ENCODE data around the gene VCL.

The VCL gene

DNA sequence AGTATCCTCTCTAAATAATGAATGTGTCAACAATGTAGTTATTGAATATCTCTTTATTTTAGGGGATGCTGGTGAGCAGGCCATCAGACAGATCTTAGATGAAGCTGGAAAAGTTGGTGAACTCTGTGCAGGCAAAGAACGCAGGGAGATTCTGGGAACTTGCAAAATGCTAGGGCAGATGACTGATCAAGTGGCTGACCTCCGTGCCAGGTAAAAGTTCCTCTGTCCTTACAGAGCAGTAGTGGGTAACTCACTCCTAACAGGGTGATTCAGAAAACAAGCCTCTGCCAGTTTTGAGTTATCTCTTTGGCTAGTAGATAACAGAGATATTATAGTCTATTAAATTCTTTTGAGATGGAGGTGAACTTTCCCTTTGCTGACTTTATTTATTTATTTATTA, 85.4 kb downstream of the VCL start:
- H3K4me1 Mint-ChIP-seq = peaks cover 36% of the 10 kb centered on the region
- peaks cover 27% of the 10 kb centered on the region for H3K36me3 Mint-ChIP-seq
- H3K27me3 Mint-ChIP-seq = no peaks in the 10 kb centered on the region

DNA sequence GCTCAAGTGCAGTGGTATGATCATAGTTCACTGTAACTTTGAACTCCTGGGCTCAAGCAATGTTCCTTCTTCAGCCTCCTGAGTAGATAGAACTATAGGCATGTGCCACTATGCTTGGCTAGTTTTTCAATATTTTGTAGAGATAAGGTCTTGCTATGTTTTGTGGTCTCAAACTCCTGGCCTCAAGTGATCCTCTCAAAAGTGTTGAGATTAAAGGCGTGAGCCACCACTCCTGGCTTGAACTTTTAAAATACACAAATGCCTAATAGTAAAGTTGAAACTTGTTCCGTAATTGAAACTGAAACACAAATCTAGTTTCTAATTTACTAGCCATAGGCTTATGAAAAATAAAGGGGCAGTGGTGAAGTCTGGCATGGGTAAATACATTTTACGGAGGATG, 87.0 kb downstream of the VCL start:
- Mint-ChIP-seq H3K27me3 (no peaks in the 10 kb centered on the region), H3K4me1 (peaks cover 21% of the 10 kb centered on the region), H3K4me3 (no peak overlapping the region), H3K27ac (peak overlapping the region; percentile 70), H3K36me3 (peaks cover 35% of the 10 kb centered on the region), H3K9me3 (no peaks in the 10 kb centered on the region)
- peak; percentile 77 for ATAC-seq

More for the DNA sequence above, 85.4 kb downstream of the VCL start:
- no peak for ATAC-seq
- Mint-ChIP-seq H3K4me3 (no peak overlapping the region), H3K9me3 (no peaks in the 10 kb centered on the region), H3K27ac (no peak overlapping the region)

DNA sequence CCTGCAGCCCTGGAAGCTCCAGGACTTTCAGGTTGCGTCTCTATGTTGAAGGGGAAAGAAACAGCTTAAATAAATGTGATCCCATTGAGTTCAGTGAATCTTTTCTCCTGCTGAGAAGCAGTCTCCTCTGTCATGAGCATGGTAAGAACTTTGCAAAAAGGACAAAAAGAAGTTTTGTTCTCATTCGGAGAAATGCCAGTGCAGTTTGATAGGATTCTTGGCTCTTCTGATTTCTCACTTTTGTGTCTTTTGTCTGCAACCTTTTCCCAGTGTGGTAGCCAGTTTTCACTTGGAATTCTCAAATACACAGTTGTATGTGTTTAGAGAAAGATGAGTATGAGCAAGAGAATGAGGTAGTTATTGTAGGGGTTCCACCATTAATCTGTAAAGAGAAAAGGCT, 88.4 kb downstream of the VCL start:
- no peak overlapping the region for H3K4me3 Mint-ChIP-seq
- ATAC-seq = no peak
- no peaks in the 10 kb centered on the region for H3K9me3 Mint-ChIP-seq
- peaks cover 12% of the 10 kb centered on the region for H3K4me1 Mint-ChIP-seq
- H3K27ac Mint-ChIP-seq = no peak overlapping the region
- peaks cover 40% of the 10 kb centered on the region for H3K36me3 Mint-ChIP-seq
- H3K27me3 Mint-ChIP-seq = no peaks in the 10 kb centered on the region

DNA sequence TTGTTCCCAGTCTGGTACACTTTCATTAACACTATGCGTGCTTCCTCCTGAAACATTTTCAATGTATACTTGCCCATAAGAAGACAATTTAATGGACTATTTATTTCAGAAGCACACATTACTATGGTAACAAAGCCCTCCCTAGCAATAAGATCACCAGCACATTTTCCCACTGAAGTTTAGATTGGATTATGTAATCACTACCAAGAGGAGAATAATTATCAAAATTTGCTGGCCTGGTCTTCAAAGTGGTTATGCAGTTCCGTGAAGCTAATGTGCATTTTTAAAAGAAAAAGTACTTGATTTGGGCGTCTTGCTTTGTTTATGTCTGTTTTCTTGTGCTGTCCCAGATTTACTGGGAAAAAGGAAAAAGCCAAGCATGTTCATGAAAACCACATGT, 90.8 kb downstream of the VCL start:
- Mint-ChIP-seq H3K27ac (no peak overlapping the region), H3K4me1 (peaks cover 10% of the 10 kb centered on the region), H3K27me3 (no peaks in the 10 kb centered on the region), H3K36me3 (peaks cover 33% of the 10 kb centered on the region), H3K4me3 (no peak overlapping the region), H3K9me3 (no peaks in the 10 kb centered on the region)
- no peak for ATAC-seq

DNA sequence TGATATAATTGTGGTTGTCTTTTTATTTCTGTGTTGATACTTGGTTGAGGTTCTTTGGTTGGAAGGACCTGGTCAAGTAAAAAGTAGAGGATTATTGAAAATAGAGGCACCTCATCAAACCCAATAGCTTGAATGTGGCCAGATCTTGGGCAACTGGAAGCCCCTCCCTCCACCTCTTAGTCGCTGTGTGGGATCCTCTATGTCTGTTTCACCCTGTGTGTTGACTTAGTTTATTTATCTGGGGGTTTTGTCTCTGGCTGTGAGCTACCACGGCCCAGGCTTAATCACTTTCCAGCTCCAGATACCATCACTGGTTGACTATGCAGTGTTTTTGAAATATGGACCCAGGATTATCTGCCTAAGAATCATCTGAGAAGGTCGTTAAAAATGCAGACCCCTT, 94.5 kb downstream of the VCL start:
- Mint-ChIP-seq H3K4me1 (peaks cover 15% of the 10 kb centered on the region), H3K9me3 (no peaks in the 10 kb centered on the region), H3K27me3 (no peaks in the 10 kb centered on the region), H3K36me3 (peaks cover 52% of the 10 kb centered on the region), H3K4me3 (no peak overlapping the region), H3K27ac (no peak overlapping the region)
- no peak for ATAC-seq

DNA sequence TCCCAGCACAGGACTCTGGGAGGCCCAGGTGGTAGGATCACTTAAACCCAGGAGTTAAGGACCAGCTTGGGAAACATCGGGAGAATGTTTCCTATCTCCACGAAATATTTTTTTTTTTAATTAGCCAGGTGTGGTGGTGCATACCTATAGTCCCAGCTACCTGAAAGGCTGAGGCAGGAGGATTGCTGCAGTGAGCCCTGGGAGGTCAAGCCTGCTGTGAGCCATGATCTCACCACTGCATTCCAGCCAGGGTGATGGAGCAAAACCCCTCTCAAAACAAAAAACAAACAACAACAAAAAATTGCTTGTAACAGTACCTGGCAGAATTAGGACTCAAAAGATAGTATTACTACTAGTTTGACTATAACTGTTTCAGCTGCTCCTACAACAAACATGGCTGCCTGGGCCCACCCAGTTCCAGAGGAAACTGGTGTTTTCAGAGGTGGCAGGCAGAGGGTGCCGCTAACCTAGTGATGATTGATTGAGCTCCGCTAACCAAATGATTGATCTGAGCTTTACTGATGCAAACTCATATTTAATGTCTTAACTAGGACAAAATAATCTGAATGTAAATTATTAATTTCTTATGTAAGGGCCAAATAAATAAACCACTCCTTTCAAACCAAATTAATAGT, 95.7 kb downstream of the VCL start:
- no peak overlapping the region for H3K27ac Mint-ChIP-seq
- peaks cover 64% of the 10 kb centered on the region for H3K36me3 Mint-ChIP-seq
- H3K4me3 Mint-ChIP-seq = no peak overlapping the region
- no peak for ATAC-seq
- no peaks in the 10 kb centered on the region for H3K27me3 Mint-ChIP-seq
- peaks cover 25% of the 10 kb centered on the region for H3K4me1 Mint-ChIP-seq
- no peaks in the 10 kb centered on the region for H3K9me3 Mint-ChIP-seq

DNA sequence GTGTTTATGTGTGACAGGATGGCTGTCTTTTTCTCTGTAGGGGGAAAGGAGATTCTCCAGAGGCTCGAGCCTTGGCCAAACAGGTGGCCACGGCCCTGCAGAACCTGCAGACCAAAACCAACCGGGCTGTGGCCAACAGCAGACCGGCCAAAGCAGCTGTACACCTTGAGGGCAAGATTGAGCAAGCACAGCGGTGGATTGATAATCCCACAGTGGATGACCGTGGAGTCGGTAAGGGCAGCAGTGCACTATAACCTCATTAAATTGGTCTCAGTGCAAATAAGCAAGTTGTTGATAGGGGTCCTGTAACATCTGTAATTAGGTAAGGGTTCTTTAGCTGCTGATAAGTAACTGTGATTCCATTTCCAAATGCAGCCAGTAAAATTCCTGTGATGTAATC, 96.3 kb downstream of the VCL start:
- H3K9me3 Mint-ChIP-seq = no peaks in the 10 kb centered on the region
- no peak for ATAC-seq
- no peaks in the 10 kb centered on the region for H3K27me3 Mint-ChIP-seq
- peaks cover 30% of the 10 kb centered on the region for H3K4me1 Mint-ChIP-seq
- H3K4me3 Mint-ChIP-seq = no peak overlapping the region
- H3K27ac Mint-ChIP-seq = peak overlapping the region; percentile 17
- H3K36me3 Mint-ChIP-seq = peaks cover 64% of the 10 kb centered on the region

DNA sequence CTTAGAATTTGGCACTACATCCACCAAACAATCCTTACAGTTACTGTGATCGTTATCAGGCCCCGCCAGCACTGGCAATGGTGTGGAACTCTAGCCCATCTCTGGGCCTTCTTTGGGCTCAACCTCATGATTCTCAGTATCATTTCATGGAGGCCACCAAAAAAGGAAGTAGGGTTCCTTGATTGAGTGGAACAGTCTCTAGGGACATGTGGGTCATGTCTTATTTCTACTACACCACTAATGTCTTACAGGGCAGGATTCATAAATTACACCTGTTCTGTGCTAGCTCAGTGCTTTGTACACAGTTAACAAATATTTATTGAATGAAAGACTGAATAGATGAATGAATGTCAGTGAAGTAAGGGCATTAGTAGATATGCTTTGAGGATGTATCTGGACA, 98.9 kb downstream of the VCL start:
- H3K36me3 Mint-ChIP-seq = peaks cover 65% of the 10 kb centered on the region
- H3K4me3 Mint-ChIP-seq = peak overlapping the region; percentile 34
- no peaks in the 10 kb centered on the region for H3K27me3 Mint-ChIP-seq
- peak overlapping the region; percentile 84 for H3K27ac Mint-ChIP-seq
- peaks cover 33% of the 10 kb centered on the region for H3K4me1 Mint-ChIP-seq
- H3K9me3 Mint-ChIP-seq = no peaks in the 10 kb centered on the region
- peak; percentile 98 for ATAC-seq

DNA sequence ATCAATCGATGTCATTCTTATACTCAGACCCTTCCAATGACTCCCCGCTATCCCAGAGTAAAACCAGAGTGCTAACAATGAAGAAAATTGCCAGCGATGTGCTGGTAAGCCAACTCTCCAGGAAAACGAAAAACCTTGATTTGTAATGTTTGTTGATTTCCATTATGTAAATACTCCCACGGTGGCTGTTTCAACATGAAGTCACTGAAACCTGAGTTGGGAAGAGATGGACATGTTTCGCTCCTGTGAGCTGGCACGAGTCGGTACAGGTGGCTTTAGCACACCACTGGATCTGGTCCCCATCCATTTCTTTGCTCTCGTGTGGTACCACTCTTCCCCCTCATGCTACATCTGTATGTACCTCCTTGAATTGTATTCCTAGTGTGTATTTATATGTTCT, 99.9 kb downstream of the VCL start:
- no peak overlapping the region for H3K4me3 Mint-ChIP-seq
- no peak for ATAC-seq
- peak overlapping the region; percentile 84 for H3K27ac Mint-ChIP-seq
- peaks cover 65% of the 10 kb centered on the region for H3K36me3 Mint-ChIP-seq
- H3K9me3 Mint-ChIP-seq = no peaks in the 10 kb centered on the region
- H3K27me3 Mint-ChIP-seq = no peaks in the 10 kb centered on the region
- peaks cover 33% of the 10 kb centered on the region for H3K4me1 Mint-ChIP-seq

DNA sequence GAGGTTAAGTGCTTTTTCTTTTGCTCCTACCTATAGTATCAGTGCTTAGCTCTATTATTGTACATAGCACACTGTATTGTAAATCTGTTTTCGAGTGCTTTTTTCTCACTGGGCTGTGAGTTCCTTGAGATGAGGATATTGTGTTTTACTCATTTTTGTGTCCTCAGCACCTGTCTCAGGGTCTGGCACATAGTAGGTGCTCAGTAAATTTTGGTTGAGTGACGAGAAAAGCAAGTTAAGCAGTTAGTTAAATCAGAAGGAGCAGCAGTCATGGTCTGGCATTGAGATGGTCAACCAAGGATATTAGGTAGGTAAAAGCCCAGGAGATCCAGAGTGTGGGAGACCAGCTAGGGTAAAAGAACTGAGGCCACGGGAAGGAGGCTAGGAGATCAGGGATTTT, 101.5 kb downstream of the VCL start:
- H3K36me3 Mint-ChIP-seq = peaks cover 76% of the 10 kb centered on the region
- H3K4me1 Mint-ChIP-seq = peaks cover 33% of the 10 kb centered on the region
- no peak overlapping the region for H3K4me3 Mint-ChIP-seq
- H3K9me3 Mint-ChIP-seq = no peaks in the 10 kb centered on the region
- no peaks in the 10 kb centered on the region for H3K27me3 Mint-ChIP-seq
- peak overlapping the region; percentile 5 for H3K27ac Mint-ChIP-seq
- ATAC-seq = no peak

DNA sequence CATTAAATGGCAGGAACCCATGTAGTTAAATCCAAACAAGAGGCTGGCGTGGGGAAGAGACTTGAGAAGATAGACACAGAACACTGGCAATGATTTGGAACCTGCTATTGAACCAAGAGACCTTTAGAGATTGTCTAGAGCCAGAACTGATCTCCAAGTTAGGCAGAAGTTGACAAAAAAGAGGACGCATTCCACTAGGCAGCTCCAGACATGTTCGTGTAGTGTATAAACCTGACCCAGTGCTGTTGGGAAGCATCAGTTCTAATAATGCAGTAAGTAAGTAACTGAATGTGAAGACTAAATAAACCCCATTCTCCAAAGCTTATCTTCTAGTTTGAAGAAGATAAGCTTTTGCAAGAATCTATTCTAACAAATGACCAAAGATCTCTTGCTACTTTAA, 101.9 kb downstream of the VCL start:
- Mint-ChIP-seq H3K27ac (peak overlapping the region; percentile 5), H3K4me3 (no peak overlapping the region), H3K36me3 (peaks cover 76% of the 10 kb centered on the region), H3K4me1 (peaks cover 33% of the 10 kb centered on the region), H3K9me3 (no peaks in the 10 kb centered on the region), H3K27me3 (no peaks in the 10 kb centered on the region)
- ATAC-seq = no peak

DNA sequence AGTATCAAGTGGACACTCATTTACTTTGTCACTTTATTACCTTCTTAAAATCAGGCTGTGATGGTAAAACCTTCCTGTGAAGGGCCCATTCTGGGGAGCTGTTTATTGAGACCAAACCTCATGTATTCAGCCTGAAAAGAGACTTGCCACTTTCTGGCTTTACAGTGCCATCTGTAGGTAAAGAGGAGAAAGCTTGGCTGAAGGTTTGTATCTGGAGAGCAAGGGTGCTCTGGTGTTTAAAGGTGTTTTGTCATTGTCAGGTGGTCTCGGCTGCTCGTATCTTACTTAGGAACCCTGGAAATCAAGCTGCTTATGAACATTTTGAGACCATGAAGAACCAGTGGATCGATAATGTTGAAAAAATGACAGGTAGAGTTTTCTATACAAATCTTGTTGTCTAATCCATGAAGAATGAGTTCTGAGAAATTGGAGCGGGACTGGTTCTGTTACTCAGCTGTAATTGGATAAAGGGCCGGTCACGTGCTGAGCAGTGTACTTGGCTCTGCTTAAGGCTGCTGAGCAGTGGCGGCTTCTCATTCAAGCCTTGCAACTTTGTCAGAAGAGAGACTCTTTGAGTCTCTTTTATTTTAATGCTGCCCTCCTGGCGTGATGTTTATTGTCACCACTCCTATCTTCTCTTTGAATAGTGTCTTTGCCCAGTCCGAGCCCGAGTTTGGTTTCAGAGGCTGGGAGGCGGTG, 105.8 kb downstream of the VCL start:
- peaks cover 9% of the 10 kb centered on the region for H3K4me1 Mint-ChIP-seq
- H3K4me3 Mint-ChIP-seq = no peak overlapping the region
- H3K9me3 Mint-ChIP-seq = no peaks in the 10 kb centered on the region
- H3K27me3 Mint-ChIP-seq = no peaks in the 10 kb centered on the region
- H3K27ac Mint-ChIP-seq = no peak overlapping the region
- no peak for ATAC-seq
- H3K36me3 Mint-ChIP-seq = peaks cover 71% of the 10 kb centered on the region

DNA sequence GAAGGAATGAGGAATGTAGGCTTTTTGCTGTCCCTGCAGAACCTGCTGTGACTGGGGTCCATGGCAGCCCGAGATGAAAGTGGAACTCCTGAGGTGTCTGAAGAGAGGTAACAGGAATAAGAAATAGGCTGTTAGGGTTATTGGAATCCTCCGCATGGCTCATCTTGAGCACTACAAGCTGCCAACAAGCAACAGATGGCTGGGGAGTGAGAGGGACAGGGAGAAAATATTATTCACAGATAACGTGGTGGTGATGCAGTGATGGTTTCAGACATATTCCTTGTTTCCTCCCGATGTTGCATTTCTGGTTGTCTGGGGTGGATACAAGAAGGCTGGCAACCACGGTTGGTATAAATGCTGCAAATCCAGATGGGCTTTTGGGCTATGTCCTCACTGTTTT, 106.6 kb downstream of the VCL start:
- Mint-ChIP-seq H3K4me3 (no peak overlapping the region), H3K36me3 (peaks cover 71% of the 10 kb centered on the region), H3K9me3 (no peaks in the 10 kb centered on the region), H3K27ac (no peak overlapping the region), H3K27me3 (no peaks in the 10 kb centered on the region), H3K4me1 (peaks cover 1% of the 10 kb centered on the region)
- ATAC-seq = no peak

DNA sequence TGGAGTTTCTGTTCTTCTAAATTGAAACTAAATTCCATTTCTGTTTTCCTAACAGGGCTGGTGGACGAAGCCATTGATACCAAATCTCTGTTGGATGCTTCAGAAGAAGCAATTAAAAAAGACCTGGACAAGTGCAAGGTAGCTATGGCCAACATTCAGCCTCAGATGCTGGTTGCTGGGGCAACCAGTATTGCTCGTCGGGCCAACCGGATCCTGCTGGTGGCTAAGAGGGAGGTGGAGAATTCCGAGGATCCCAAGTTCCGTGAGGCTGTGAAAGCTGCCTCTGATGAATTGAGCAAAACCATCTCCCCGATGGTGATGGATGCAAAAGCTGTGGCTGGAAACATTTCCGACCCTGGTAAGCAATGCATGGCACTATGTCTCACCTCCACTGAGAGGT, 107.1 kb downstream of the VCL start:
- Mint-ChIP-seq H3K36me3 (peaks cover 71% of the 10 kb centered on the region), H3K27ac (no peak overlapping the region), H3K9me3 (no peaks in the 10 kb centered on the region), H3K4me1 (no peaks in the 10 kb centered on the region), H3K4me3 (no peak overlapping the region), H3K27me3 (no peaks in the 10 kb centered on the region)
- ATAC-seq = no peak

DNA sequence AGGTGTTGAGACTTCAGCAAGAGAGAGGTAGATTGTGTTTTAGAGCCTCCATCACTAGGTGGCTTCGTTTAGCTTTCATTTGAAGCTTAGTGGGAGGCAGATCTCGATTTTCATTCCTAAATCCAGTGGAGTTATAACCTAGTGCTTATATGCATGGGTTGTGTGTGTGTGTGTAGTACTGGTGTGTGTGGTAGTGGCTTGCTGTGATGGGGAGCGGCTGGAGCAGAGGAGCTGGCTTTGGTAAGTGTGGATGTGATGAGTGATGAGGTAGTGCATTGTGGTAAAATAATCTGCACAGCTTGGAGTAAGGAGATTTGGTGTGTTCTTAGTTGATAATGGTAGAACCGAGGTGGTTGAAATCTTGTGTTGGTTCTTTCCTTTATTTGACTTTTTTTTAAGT, 109.5 kb downstream of the VCL start:
- H3K36me3 Mint-ChIP-seq = peaks cover 88% of the 10 kb centered on the region
- H3K4me3 Mint-ChIP-seq = no peak overlapping the region
- no peaks in the 10 kb centered on the region for H3K9me3 Mint-ChIP-seq
- no peaks in the 10 kb centered on the region for H3K4me1 Mint-ChIP-seq
- no peak for ATAC-seq
- H3K27me3 Mint-ChIP-seq = no peaks in the 10 kb centered on the region
- H3K27ac Mint-ChIP-seq = no peak overlapping the region

DNA sequence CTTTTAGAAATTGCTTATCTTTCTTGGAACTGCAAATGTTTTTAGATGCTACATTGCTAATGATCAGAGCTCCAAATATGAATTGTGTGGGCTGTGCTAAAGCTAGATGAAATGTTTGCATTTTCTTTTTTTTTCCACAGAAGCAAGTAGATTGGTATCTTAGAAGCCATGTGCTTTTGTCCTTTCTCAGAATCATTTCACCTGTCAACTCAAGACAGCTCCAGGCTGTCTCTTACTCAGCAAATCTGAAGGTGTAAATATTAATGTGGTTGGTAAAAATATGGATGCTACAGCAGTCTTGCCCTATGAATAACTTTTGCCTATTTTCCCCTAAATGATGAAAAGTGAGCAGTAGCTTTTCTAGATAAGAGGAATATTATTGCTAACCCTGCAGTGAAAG, 111.5 kb downstream of the VCL start:
- no peaks in the 10 kb centered on the region for H3K27me3 Mint-ChIP-seq
- ATAC-seq = no peak
- H3K9me3 Mint-ChIP-seq = no peaks in the 10 kb centered on the region
- H3K4me1 Mint-ChIP-seq = no peaks in the 10 kb centered on the region
- H3K4me3 Mint-ChIP-seq = no peak overlapping the region
- H3K27ac Mint-ChIP-seq = no peak overlapping the region
- H3K36me3 Mint-ChIP-seq = peaks cover 86% of the 10 kb centered on the region
